Nephron progenitor cell (in vitro differentiated cells): ENCODE results near the gene FOXP1.

Experiments used
- DNase-seq: peaks from one replicate; pipeline ENCODE4 v3.0.0; 2021
- H3K27ac Mint-ChIP-seq: 2 replicates; pipeline ENCODE4 v1.8.0; 2021; ENCODE audit warnings: mild to moderate bottlenecking, moderate library complexity, mixed read lengths
- H3K27me3 Mint-ChIP-seq: 2 replicates; pipeline ENCODE4 v1.8.0; 2021; ENCODE audit warnings: mild to moderate bottlenecking, low read depth, mixed read lengths; ENCODE audit not compliant: poor library complexity
- H3K36me3 Mint-ChIP-seq: 2 replicates; pipeline ENCODE4 v1.8.0; 2021; ENCODE audit warnings: low read depth, mixed read lengths
- H3K4me1 Mint-ChIP-seq: 2 replicates; pipeline ENCODE4 v1.8.0; 2021; ENCODE audit warnings: mixed read lengths
- H3K4me3 Mint-ChIP-seq: 2 replicates; pipeline ENCODE4 v1.8.0; 2021; ENCODE audit warnings: mild to moderate bottlenecking, moderate library complexity, mixed read lengths
- H3K9me3 Mint-ChIP-seq: 2 replicates; pipeline ENCODE4 v1.8.0; 2021; ENCODE audit warnings: mild to moderate bottlenecking, moderate library complexity, mixed read lengths
- CTCF ChIP-seq: fragments of 200-600 bp; sonication (generic); IDR thresholded peaks from 2 replicates; pipeline ENCODE4 v1.5.0; 2021; ENCODE audit warnings: antibody characterized with exemption

The FOXP1 gene

DNA sequence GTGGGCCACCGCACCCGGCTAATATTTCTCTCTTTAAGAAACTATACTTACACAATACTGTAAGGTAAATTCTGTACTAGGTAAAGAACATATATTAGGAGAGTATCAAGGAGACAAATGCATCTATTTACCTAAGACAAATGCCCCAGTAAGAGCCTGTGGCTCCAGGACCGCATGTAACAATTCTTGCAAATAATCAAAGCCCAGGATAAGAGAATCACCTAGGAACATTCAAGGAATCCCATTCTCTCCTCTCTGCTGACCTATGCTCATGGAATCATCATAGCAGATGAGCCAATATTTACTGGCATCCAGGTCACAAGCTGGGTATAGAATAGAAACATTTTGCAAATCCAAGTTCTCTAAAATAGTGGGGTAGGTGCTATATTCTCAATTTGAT lies 347.7 kb downstream of the FOXP1 start:
- Mint-ChIP-seq H3K9me3 (peaks cover 19% of the 10 kb centered on the region), H3K36me3 (peaks cover 51% of the 10 kb centered on the region), H3K4me1 (peaks cover 53% of the 10 kb centered on the region), H3K27me3 (peaks cover 4% of the 10 kb centered on the region), H3K4me3 (no peak overlapping the region), H3K27ac (no peak overlapping the region)
- no peak for DNase-seq
- TF ChIP-seq CTCF: no peak

- no peak for DNase-seq
- Mint-ChIP-seq H3K4me3 (no peak overlapping the region), H3K27me3 (peaks cover 4% of the 10 kb centered on the region), H3K36me3 (peaks cover 36% of the 10 kb centered on the region), H3K27ac (no peak overlapping the region), H3K4me1 (peaks cover 63% of the 10 kb centered on the region), H3K9me3 (peaks cover 12% of the 10 kb centered on the region)
- TF ChIP-seq CTCF: no peak
Observed at GRCh38 chr3:71232895-71233294, 350.6 kb downstream of the FOXP1 start.

DNA sequence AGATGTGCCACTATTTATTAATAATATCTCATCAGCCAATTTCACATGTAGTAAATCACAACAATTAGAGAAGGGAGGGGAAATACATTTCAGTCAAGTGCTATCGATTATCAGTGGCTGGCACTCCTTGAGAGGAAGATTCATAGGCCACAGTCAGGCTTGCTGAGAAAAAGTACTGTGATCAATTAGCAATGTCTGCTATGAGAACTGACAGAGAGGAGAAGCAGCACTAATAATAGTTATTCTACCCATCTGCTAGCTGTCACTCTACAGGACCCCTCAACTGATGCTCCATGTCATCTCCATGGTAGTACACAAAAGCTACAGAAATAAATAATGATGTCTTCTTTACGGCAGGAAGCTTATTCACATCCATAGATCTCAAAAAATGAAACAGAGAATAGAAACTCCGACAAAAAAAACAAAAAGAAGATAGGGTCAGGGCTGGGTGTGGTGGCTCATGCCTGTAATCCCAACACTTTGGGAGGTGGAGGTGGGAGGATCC lies 351.3 kb downstream of the FOXP1 start:
- Mint-ChIP-seq H3K4me1 (peaks cover 63% of the 10 kb centered on the region), H3K36me3 (peaks cover 36% of the 10 kb centered on the region), H3K27me3 (peaks cover 4% of the 10 kb centered on the region), H3K9me3 (peaks cover 12% of the 10 kb centered on the region), H3K4me3 (no peak overlapping the region), H3K27ac (peak overlapping the region; percentile 14)
- no peak for TF ChIP-seq CTCF
- DNase-seq: no peak

DNA sequence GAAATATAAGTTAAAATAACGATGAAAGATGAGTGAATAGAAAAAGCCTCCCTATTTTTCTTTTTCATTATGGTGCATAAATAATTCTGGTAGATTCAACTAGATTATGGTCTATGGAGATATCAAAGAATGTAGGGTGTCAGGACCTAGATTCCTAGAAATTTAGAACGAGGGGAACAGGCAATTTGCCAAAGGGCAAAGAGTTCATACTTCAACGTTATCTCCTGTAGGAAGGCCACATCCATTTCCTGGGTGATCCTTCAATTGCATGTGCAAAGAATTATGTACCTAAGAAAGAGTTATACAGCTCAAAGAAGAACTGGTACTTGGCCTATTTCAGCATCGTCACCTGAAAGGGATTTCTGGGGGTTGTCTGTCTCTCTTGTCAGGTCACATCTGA lies 351.8 kb downstream of the FOXP1 start:
- H3K4me1 Mint-ChIP-seq: peaks cover 67% of the 10 kb centered on the region
- peaks cover 36% of the 10 kb centered on the region for H3K36me3 Mint-ChIP-seq
- peak overlapping the region; percentile 14 for H3K27ac Mint-ChIP-seq
- H3K27me3 Mint-ChIP-seq: peaks cover 4% of the 10 kb centered on the region
- no peak for DNase-seq
- peaks cover 12% of the 10 kb centered on the region for H3K9me3 Mint-ChIP-seq
- no peak for TF ChIP-seq CTCF
- H3K4me3 Mint-ChIP-seq: no peak overlapping the region

GRCh38 chr3:71229905-71230657 lies 353.4 kb downstream of the FOXP1 start:
- no peak for TF ChIP-seq CTCF
- peaks cover 82% of the 10 kb centered on the region for H3K4me1 Mint-ChIP-seq
- no peak overlapping the region for H3K27ac Mint-ChIP-seq
- H3K27me3 Mint-ChIP-seq: peaks cover 4% of the 10 kb centered on the region
- peaks cover 23% of the 10 kb centered on the region for H3K36me3 Mint-ChIP-seq
- no peak for DNase-seq
- peaks cover 7% of the 10 kb centered on the region for H3K9me3 Mint-ChIP-seq
- H3K4me3 Mint-ChIP-seq: no peak overlapping the region
